IMR-90 (cell line): Measurements from ENCODE around the gene UGT1A4.

Experiments used
- MXI1 ChIP-seq: IDR thresholded peaks from 2 replicates; pipeline ENCODE4 v1.6.1; 2012; ENCODE audit warnings: low read depth, mild to moderate bottlenecking, low read length, moderate library complexity, borderline replicate concordance
- POLR2A ChIP-seq: IDR thresholded peaks from 2 replicates; pipeline ENCODE4 v1.6.1; 2012; ENCODE audit warnings: mild to moderate bottlenecking, low read depth, low read length
- TF ChIP-seq, protein P1 (sequence below): conservative IDR thresholded peaks from 2 replicates; pipeline ENCODE4 v1.5.1; 2012; ENCODE audit warnings: mild to moderate bottlenecking, low read depth, low read length, improper control_type of control experiment
- TF ChIP-seq, protein P2 (sequence below): fragments of 150-350 bp; IDR thresholded peaks from 2 replicates; pipeline ENCODE4 v1.6.1; 2017; ENCODE audit warnings: mild to moderate bottlenecking, antibody characterized with exemption, low read length, low read depth

DNA sequence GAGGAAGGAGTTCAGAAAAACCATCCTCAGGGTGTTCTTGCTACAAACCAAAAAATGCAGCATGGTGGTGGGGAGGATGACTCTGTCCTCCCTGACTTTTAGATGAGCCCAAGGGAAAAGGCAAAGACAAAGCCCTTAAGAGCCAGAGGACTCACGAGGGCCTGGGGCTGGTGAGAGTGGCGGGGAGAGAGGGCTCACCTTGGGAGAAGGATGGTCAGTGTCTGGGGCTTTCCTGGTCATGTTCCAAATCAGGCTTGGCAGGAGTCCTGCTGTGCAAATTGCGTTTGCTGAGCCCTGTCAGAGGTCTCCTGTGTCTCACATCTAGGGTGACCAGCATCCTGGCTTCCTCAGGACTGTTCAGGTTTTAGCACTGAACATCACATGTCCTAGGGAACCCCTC is 46.2 kb downstream of the UGT1A4 start:
- TF ChIP-seq, protein P1, sequence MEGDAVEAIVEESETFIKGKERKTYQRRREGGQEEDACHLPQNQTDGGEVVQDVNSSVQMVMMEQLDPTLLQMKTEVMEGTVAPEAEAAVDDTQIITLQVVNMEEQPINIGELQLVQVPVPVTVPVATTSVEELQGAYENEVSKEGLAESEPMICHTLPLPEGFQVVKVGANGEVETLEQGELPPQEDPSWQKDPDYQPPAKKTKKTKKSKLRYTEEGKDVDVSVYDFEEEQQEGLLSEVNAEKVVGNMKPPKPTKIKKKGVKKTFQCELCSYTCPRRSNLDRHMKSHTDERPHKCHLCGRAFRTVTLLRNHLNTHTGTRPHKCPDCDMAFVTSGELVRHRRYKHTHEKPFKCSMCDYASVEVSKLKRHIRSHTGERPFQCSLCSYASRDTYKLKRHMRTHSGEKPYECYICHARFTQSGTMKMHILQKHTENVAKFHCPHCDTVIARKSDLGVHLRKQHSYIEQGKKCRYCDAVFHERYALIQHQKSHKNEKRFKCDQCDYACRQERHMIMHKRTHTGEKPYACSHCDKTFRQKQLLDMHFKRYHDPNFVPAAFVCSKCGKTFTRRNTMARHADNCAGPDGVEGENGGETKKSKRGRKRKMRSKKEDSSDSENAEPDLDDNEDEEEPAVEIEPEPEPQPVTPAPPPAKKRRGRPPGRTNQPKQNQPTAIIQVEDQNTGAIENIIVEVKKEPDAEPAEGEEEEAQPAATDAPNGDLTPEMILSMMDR, result no peak
- TF ChIP-seq MXI1 (no peak), POLR2A (no peak)
- TF ChIP-seq, protein P2, sequence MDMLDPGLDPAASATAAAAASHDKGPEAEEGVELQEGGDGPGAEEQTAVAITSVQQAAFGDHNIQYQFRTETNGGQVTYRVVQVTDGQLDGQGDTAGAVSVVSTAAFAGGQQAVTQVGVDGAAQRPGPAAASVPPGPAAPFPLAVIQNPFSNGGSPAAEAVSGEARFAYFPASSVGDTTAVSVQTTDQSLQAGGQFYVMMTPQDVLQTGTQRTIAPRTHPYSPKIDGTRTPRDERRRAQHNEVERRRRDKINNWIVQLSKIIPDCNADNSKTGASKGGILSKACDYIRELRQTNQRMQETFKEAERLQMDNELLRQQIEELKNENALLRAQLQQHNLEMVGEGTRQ, result no peak
